Midbrain (tissue), 1 donor: ENCODE results near the gene PRDX3.
"Not testable (repeated sequence)": the region's sequence is repeated elsewhere in the genome, so short reads cannot be mapped to it uniquely, and the experiment has no call there.

Experiments used
- DNase-seq: peaks from one replicate; lab custom pipeline; 2025; lab: John Stamatoyannopoulos, UW

PRDX3 gene

DNA sequence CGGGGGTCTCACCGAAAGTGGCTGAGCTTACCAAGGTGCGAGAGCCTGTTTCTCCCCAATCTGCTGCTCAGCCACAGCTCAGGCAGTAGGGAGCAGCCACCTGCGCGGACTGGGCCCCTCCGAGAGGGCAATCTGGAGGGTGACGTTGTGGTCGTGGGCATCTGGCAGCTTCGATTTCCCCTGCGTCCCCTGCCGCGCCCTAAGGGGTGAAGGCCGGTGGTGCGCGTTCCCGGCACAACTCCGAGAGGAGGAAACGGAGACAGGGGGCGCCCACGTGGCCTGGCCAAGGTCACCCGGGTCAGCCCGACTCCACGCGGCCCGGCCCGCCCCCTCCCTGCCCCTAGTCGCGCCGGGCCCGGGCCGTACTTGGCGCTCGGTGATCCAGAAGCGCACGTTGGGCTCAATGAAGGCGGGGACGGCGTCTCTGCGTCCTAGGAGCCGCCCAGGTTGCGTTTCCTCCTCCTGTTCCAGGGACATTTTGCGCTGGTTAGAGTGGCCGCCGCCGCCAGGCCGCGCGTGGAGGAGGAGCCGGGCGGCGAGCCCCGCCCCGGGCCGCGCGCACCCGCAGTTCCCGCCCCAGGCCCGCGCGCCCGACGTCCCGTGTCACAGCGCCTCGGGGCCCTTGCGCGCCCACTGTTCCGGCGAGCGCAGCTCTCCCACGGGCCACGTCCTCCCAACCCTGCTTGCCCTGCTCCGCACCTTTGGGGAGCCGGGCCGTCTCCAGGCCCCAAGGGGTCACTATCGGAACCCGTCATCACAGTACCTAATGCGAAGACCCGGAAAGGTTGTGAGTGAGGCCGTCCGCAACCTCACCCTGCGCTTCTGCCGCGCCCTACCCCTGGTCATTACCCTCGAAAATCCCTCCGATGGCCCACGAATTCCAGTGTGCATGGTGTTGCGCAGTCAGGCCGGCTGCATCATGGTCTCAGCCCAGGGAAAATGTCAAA is 13.2 kb downstream of the PRDX3 start, which contains the start of gene SFXN4:
TSS of gene SFXN4 (minus strand) at position 544 of the 947 bp plus-strand sequence. CDS start at position 477, 67 bp downstream.
- peak; percentile 82 for DNase-seq

GRCh38 chr10:119162452-119163092 is 16.0 kb downstream of the PRDX3 start:
- DNase-seq: no peak

- no peak for DNase-seq
Measured at GRCh38 chr10:119161680-119162451, 16.7 kb downstream of the PRDX3 start.

- no peak for DNase-seq
Measured at GRCh38 chr10:119159332-119159731, 19.3 kb downstream of the PRDX3 start.

GRCh38 chr10:119153661-119154060 is 25.0 kb downstream of the PRDX3 start:
- DNase-seq: no peak

- DNase-seq: no peak
Measured at GRCh38 chr10:119153041-119153440, 25.6 kb downstream of the PRDX3 start.

DNA sequence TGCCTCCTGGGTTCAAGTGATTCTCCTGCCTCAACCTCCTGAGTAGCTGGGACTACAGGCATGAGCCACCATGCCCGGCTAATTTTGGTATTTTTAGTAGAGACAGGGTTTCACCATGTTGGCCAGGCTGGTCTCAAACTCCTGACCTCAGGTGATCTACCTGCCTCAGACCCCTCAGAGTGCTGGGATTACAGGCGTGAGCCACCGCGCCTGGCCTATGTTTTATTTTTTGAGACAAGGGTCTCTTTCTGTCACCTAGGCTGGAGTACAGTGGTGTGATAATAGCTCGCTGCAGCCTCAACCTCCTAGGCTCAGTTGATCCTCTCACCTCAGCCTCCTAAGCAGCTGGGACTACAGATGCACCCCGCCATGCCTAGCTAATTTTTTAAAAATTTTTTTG is 27.0 kb downstream of the PRDX3 start:
- DNase-seq: not testable (repeated sequence)

- no peak for DNase-seq
Measured at GRCh38 chr10:119149729-119150128, 28.9 kb downstream of the PRDX3 start.

DNA sequence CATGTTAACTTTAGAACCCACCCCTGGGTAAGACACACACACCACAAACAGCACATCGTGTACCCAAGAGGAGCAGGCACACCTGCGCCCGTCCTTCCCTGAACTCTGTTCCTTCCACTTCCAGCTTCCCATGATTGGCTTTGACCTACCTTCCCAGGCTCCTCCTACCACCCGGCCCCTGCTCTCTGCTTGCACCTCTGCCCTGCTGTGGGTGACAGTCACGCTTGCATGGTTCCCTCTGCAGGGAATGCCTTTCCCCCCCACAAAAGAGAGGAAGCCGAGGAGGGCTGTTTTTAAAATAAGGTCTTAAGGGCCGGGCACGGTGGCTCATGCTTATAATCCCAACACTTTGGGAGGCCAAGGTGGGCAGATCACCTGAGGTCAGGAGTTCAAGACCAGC is 29.5 kb downstream of the PRDX3 start:
- no peak for DNase-seq

DNA sequence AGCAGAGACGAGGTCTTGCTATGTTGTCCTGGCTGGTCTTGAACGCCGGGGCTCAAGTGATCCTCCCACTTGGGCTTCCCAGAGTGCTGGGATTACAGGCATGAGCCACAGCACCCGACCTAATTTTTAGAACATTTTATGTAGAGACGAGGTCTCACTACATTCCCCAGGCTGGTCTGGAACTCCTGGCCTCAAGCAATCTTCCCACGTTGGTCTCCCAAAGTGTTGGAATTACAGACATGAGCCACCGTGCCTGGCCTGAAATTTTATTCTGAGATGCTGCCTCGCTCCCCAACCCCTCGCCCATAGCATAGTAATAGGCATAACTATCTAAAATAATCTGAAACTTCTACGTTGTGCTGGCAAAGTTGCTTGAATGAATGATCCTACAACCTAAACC is 35.0 kb downstream of the PRDX3 start:
- no peak for DNase-seq

DNA sequence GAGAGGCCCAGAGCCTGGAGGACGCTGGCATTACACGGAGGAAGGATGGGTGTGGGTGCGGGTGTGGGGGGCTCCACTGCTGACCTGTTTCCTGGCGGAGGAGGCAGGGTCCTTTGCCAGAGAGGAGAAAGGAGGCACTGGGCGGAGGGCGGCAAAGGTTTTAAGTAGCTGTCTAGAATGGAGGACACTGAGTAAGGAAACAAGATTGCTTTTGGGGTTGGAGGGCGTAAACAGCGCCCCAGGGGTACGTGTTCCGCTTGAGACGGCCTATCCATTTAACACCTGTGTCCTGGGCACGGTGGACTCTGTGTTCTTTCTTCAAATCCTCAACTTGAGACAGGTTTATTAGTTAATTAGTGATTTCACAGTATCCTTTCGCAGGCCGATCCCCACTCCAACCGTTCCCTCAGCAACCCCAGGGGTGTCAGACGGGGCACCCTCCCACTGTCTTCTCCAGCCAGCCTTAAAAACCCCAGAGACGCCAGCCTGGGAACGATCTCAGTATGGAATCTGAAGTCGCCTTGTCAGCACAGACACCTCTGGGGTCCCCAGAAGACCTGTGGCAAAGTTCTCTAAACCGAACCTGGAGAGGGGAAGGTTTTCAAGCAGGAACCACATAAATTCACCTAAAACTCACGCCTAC is 37.9 kb downstream of the PRDX3 start:
- DNase-seq: no peak

DNA sequence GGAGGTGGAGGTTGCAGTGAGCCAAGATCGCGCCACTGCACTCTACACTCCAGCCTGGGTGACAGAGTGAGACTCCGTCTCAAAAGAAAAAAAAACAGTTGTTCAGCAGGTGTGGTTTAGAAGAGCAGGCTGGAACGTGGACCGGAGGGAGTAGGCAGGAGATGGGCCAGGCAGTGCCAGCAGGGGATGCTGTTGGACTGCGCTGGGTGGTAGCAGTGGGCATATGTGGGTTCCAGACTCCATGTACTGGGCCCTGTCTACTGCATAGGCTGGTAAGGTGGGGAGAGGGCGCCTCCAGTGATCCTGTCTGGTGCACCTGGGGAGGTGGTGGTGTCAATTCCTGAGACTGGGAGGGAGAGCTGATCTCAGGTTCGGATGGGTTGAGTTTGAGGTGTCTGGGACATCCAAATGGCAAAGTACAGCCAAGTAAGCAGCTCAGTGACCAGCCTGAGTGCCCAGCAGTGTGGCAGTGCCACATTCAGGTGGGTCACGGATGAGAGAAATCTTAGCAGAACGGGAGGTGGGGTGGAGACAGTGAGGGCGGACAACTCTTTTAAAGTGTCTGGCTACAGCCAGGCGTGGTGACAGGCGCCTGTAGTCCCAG is 39.0 kb downstream of the PRDX3 start:
- DNase-seq: no peak

DNA sequence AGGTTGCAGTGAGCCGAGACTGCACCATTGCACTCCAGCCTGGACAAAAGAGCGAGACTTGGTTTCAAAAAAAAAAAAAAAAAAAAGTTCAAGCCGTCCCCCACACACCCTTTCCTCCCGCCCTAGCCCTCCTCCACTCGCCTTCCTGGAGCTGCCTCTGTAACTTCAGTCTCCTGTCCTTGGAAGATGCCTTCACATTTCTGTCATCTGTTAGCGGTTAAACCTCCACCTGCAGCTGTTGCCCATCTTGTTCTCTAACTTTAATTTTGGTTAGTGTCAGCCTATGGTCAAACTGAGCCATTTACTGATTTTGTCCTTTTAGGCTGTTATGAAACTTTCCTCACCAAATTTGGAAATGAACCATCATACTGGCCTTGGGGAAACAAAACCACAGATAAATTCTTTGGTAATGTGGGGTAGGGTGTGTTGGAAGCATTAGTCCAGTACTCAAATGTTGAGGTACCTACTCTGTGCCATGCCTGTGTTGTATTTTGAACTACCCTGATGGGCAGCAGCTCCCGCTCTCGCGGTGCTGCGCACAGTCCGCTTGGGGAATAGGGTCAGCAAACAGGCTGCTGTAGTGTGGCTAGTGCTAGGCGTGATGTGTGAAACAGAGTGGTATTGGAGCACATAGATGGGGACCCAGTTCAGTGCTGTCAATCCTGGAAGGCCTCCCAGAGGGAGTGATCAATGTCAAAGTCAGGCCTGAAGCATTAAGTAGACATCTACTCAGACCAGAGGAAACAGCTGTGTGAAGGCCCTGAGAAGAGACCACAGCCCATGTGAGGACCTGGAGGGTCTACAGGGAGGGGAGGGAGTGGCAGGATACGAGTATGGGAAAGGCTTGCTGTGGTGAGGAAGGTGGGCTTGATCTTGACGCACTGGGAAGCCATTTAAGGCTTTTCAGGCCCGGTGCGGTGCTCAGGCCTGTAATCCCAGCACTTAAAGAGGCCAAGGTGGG is 40.0 kb downstream of the PRDX3 start:
- DNase-seq: no peak

GRCh38 chr10:119137878-119138277 is 40.7 kb downstream of the PRDX3 start:
- not testable (repeated sequence) for DNase-seq

GRCh38 chr10:119136084-119136483 is 42.5 kb downstream of the PRDX3 start:
- no peak for DNase-seq

- no peak for DNase-seq
Measured at GRCh38 chr10:119135513-119135881, 43.1 kb downstream of the PRDX3 start.

DNA sequence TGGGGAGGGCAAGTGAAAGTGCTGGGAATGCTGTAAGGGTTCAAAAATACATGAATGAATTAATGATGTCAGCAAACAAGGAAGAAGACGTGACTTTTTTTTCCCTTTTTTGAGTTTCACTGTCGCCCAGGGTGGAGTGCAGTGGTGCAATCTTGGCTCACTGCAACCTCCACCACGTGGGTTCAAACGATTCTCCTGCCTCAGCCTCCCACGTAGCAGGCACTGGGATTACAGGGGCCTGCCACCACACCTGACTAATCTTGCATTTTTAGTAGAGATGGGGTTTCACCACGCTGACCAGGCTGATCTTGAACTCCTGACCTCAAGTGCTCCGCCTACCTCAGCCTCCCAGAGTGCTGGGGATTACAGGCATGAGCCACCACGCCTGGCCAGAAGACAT is 44.7 kb downstream of the PRDX3 start:
- no peak for DNase-seq

- peak; percentile 44 for DNase-seq
Measured at GRCh38 chr10:119132521-119133345, 45.9 kb downstream of the PRDX3 start.

GRCh38 chr10:119131512-119132240 is 46.9 kb downstream of the PRDX3 start:
- peak; percentile 51 for DNase-seq
